GM12891 (cell line): ENCODE data around the gene KIF2B.

Experiments
- PAX5 ChIP-seq: IDR thresholded peaks from 2 replicates; pipeline ENCODE4 v1.6.1; 2011; ENCODE audit warnings: low read length, moderate library complexity, mild to moderate bottlenecking; ENCODE audit not compliant: insufficient read depth, severe bottlenecking
- POLR2A ChIP-seq: IDR thresholded peaks from 2 replicates; pipeline ENCODE4 v1.6.1; 2011; ENCODE audit warnings: low read depth, low read length, control low read depth
- POLR2AphosphoS5 ChIP-seq: IDR thresholded peaks from 2 replicates; pipeline ENCODE4 v1.6.1; 2011; ENCODE audit warnings: low read depth, low read length, control low read depth
- SPI1 ChIP-seq: IDR thresholded peaks from 2 replicates; pipeline ENCODE4 v1.6.1; 2011; ENCODE audit warnings: low read depth, low read length, control low read depth
- TAF1 ChIP-seq: IDR thresholded peaks from 2 replicates; pipeline ENCODE4 v1.6.1; 2011; ENCODE audit warnings: low read depth, low read length, control low read depth

- TF ChIP-seq POLR2A (no peak), POLR2AphosphoS5 (no peak), SPI1 (no peak), TAF1 (no peak), PAX5 (no peak)
Measured at GRCh38 chr17:53822764-53823163, at the start of gene KIF2B.
